CD4-positive, alpha-beta memory T cell (primary cell): ENCODE measurements around the gene JTB. TPM values are rescaled to one million over a fixed set of nuclear protein-coding genes. Genes with fewer than 3 reads are reported as not detected.

Experiments
- CTCF ChIA-PET: fragments of 350-600 bp; sonication (Branson Sonifier 250); formaldehyde crosslinking; loops from one replicate; lab custom pipeline; 2021; ENCODE audit warnings: inconsistent platforms; ENCODE audit not compliant: partially characterized antibody; lab: Charles Lee
- POLR2A ChIA-PET: fragments of 350-600 bp; sonication (Branson Sonifier 250); formaldehyde crosslinking; loops from one replicate; lab custom pipeline; 2021; ENCODE audit not compliant: partially characterized antibody; lab: Charles Lee
- DNase-seq, 5 donors: peaks; one replicate each; pipeline versions ENCODE4 v3.0.0 to v3.0.0-alpha.2; 2020 to 2022; ENCODE audit warnings: mixed read lengths in 1 of 5
- H3K27ac ChIP-seq: one replicate; pipeline ENCODE4 v1.7.0; 2013; ENCODE audit warnings: low read depth, low read length
- H3K27me3 ChIP-seq: 2 replicates; pipeline ENCODE4 v1.7.0; 2013; ENCODE audit warnings: mild to moderate bottlenecking, low read length, moderate library complexity; ENCODE audit not compliant: insufficient read depth
- H3K36me3 ChIP-seq: 2 replicates; pipeline ENCODE4 v1.7.0; 2013; ENCODE audit warnings: mild to moderate bottlenecking, low read length, moderate library complexity; ENCODE audit not compliant: insufficient read depth
- H3K4me1 ChIP-seq: 2 replicates; pipeline ENCODE4 v1.7.0; 2013; ENCODE audit warnings: mild to moderate bottlenecking, low read length, moderate library complexity; ENCODE audit not compliant: insufficient read depth
- H3K4me3 ChIP-seq, 2 donors: one replicate each; pipeline ENCODE4 v1.7.0; 2013; ENCODE audit warnings: low read length in 2 of 2, mild to moderate bottlenecking in 1 of 2
- H3K9me3 ChIP-seq, 2 donors: one replicate each; pipeline ENCODE4 v1.7.0; 2013; ENCODE audit warnings: low read length in 2 of 2, control low read depth in 1 of 2; ENCODE audit not compliant: control insufficient read depth in 1 of 2
- H3K27ac Mint-ChIP-seq, 7 donors: one replicate each; pipeline ENCODE4 v1.8.0; 2020 to 2021; ENCODE audit warnings: mixed read lengths in 7 of 7, mild to moderate bottlenecking in 6 of 7, inconsistent platforms in 3 of 7, moderate library complexity in 3 of 7
- H3K27me3 Mint-ChIP-seq, 2 donors: one replicate each; pipeline ENCODE4 v1.8.0; 2020 to 2021; ENCODE audit warnings: mixed read lengths in 2 of 2
- H3K36me3 Mint-ChIP-seq, 2 donors: one replicate each; pipeline ENCODE4 v1.8.0; 2020 to 2021; ENCODE audit warnings: mixed read lengths in 2 of 2, inconsistent platforms in 1 of 2, mild to moderate bottlenecking in 1 of 2
- H3K4me1 Mint-ChIP-seq, 4 donors: one replicate each; pipeline ENCODE4 v1.8.0; 2020 to 2021; ENCODE audit warnings: mixed read lengths in 4 of 4, mild to moderate bottlenecking in 1 of 4
- H3K4me3 Mint-ChIP-seq, 8 donors: one replicate each; pipeline ENCODE4 v1.8.0; 2020 to 2021; ENCODE audit warnings: mixed read lengths in 8 of 8, mild to moderate bottlenecking in 7 of 8, moderate library complexity in 6 of 8, inconsistent platforms in 3 of 8
- H3K9me3 Mint-ChIP-seq, 8 donors: one replicate each; pipeline ENCODE4 v1.8.0; 2020 to 2021; ENCODE audit warnings: mixed read lengths in 8 of 8, mild to moderate bottlenecking in 5 of 8, inconsistent platforms in 3 of 8, moderate library complexity in 1 of 8
- intact Hi-C: fragments of 100-400 bp; cut with micrococcal nuclease; formaldehyde crosslinking; loops from one replicate; pipeline ENCODE4 v1.15.1; 2023
- polyA plus RNA-seq, 2 donors: library from polyadenylated mRNA; unstranded; fragments of 300-500 nt; fragmentation: Illumina TruSeq; gene quantifications; one replicate each; pipeline ENCODE4 v1.2.3, GENCODE V29; 2021
- total RNA-seq, 2 experiments: library from RNA; stranded (reverse); gene quantifications; one replicate each; pipeline ENCODE4 v1.2.3, GENCODE V29; 2021

Gene JTB
- total and polyA plus RNA-seq, 4 experiments from 2014 or later = 121 to 445 (median 207) TPM

DNA sequence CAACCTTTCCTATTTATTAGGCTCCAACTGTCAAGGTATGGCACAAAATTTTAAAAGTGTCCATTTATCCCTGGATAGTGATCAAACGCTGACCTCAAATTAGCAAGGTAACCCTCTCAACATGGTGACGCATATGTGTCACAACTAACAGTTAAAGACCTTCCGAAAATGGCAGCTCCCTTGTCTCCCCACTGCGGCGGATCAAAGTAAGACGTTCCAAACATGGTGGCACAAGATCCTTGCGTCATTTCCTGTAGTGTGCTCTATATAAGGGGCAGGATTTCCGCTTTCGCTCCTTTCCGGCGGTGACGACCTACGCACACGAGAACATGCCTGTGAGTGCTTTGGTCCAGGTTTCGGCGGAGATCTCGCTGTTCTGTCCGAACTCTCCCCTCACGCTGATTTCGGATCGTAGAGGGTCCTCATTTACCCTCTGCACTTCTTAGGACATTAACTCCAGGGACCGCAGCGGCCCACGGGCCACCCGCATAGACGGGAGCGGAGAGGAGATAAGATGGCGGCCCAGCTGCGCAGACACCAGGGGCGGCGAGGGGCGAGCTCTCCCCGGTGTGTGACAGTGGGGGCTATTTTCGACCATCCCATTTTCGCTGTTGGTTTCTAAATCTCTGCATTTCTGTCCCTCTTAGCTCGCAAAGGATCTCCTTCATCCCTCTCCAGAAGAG, 13.1 kb upstream of the JTB start, which contains the start of gene RPS27:
RPS27 (plus strand) TSS at position 295 of the 683 bp plus-strand sequence; CDS start at position 330, 35 bp downstream.
- Mint-ChIP-seq H3K4me3 (peak within 1 kb of the TSS; percentile 94 to 99 (median 98)), H3K9me3 (peaks cover 0 to 6% (median 0%) of the 10 kb centered on the region in 8 donors), H3K27ac (peak within 1 kb of the TSS; percentile 93 to 100 (median 100)), H3K4me1 (peaks cover 22 to 42% (median 34%) of the 10 kb centered on the region in 4 donors), H3K27me3 (peaks cover 2 to 3% of the 10 kb centered on the region in 2 donors), H3K36me3 (peaks cover 26 to 39% of the 10 kb centered on the region in 2 donors)
- peak within 1 kb of the TSS; percentile 87 to 92 for H3K4me3 ChIP-seq
- CTCF ChIA-PET = interaction anchor here (1.0 to 11.0 kb wide), 9 partner anchors 12 to 344 kb away, joined by 3 to 169 read pairs (median 6); partner anchors contain the start of genes CREB3L4, DENND4B, JTB and SLC39A1
- intact Hi-C loops = loop anchor here (1.0 to 2.0 kb wide), 6 partner anchors 13 to 358 kb away; partner anchors contain the start of genes HAX1, JTB and UBAP2L
- POLR2A ChIA-PET = interaction anchor here (0.5 to 8.0 kb wide), 72 partner anchors 8 to 1866 kb away, joined by 3 to 164 read pairs (median 4); partner anchors contain the start of genes CHTOP, CREB3L4, CRTC2 and DENND4B
- H3K4me1 ChIP-seq = peaks cover 37% of the 10 kb centered on the region
- peak within 1 kb of the TSS; percentile 93 for H3K27ac ChIP-seq
- DNase-seq = peak; percentile 93 to 97 (median 95)
- peaks cover 15% of the 10 kb centered on the region for H3K36me3 ChIP-seq
- H3K9me3 ChIP-seq = no peaks in the 10 kb centered on the region
- H3K27me3 ChIP-seq = no peaks in the 10 kb centered on the region

DNA sequence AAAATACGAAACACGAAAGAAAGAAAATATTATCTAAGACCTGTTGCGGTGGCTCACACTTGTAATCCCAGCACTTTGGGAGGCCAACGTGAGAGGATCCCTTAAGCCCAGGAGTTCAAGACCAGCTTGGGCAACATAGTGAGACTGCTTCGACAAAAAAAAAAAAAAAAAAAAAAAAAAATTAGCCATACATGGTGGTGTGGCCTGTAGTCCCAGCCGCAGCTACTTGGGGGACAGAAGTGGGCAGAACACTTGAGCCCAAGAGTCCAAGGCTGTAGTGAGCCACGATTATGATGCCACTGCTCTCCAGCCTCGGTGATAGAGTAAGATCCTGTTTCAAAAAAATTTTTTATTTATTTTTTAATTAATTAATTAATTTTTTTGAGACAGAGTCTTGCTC, 10.1 kb upstream of the JTB start:
- Histone ChIP-seq H3K9me3 (no peaks in the 10 kb centered on the region), H3K27ac (no peak overlapping the region), H3K4me3 (no peak overlapping the region), H3K36me3 (peaks cover 12% of the 10 kb centered on the region), H3K27me3 (no peaks in the 10 kb centered on the region), H3K4me1 (peaks cover 25% of the 10 kb centered on the region)
- Mint-ChIP-seq H3K4me1 (peaks cover 17 to 34% (median 27%) of the 10 kb centered on the region in 4 donors), H3K36me3 (peaks cover 14 to 20% of the 10 kb centered on the region in 2 donors), H3K27me3 (peaks cover 4 to 5% of the 10 kb centered on the region in 2 donors), H3K4me3 (no peak overlapping the region), H3K27ac (peak overlapping the region in 4 of 7 donors; percentile 35 to 88 (median 66)), H3K9me3 (peaks cover 0 to 3% (median 0%) of the 10 kb centered on the region in 8 donors)
- intact Hi-C loops = loop anchor here (2.0 kb wide), 3 partner anchors 29 to 477 kb away; partner anchors contain the start of genes CRTC2 and GATAD2B
- no peak for DNase-seq
- ChIA-PET CTCF (interaction anchor here (0.8 to 11.0 kb wide), 20 partner anchors 8 to 310 kb away, joined by 3 to 169 read pairs (median 4); partner anchors contain the start of genes CREB3L4, DENND4B, JTB and SLC39A1), POLR2A (interaction anchor here (0.6 to 8.0 kb wide), 10 partner anchors 12 to 212 kb away, joined by 3 to 164 read pairs (median 7); partner anchors contain the start of genes CREB3L4, DENND4B, GATAD2B and JTB)

GRCh38 chr1:153985941-153986761, 8.7 kb upstream of the JTB start, which contains the start of gene RAB13:
Gene RAB13, minus strand, starts transcription at chr1:153986339. Its CDS starts 103 bp downstream, at chr1:153986236.
- CTCF ChIA-PET = interaction anchor here (0.7 to 11.0 kb wide), 31 partner anchors 8 to 478 kb away, joined by 3 to 169 read pairs (median 4); partner anchors contain the start of genes CREB3L4, DENND4B, JTB and SLC27A3
- H3K36me3 ChIP-seq = no peaks in the 10 kb centered on the region
- no peak for DNase-seq
- peaks cover 11% of the 10 kb centered on the region for H3K4me1 ChIP-seq
- H3K27me3 Mint-ChIP-seq = peaks cover 4 to 5% of the 10 kb centered on the region in 2 donors
- H3K9me3 ChIP-seq = no peaks in the 10 kb centered on the region
- POLR2A ChIA-PET = interaction anchor here (0.8 to 8.0 kb wide), 13 partner anchors 10 to 352 kb away, joined by 3 to 164 read pairs (median 4); partner anchors contain the start of genes CHTOP, CREB3L4, DENND4B and GATAD2B
- no peaks in the 10 kb centered on the region for H3K27me3 ChIP-seq
- peak within 1 kb of the TSS; percentile 77 to 96 (median 88) for H3K27ac Mint-ChIP-seq
- H3K9me3 Mint-ChIP-seq = peaks cover 0 to 3% (median 0%) of the 10 kb centered on the region in 8 donors
- peak within 1 kb of the TSS; percentile 2 to 72 (median 38) for H3K4me3 Mint-ChIP-seq
- intact Hi-C loops = loop anchor here (1.0 to 2.0 kb wide), 9 partner anchors 27 to 475 kb away; partner anchors contain the start of genes CRTC2 and GATAD2B
- H3K4me1 Mint-ChIP-seq = peaks cover 8 to 20% (median 15%) of the 10 kb centered on the region in 4 donors
- H3K36me3 Mint-ChIP-seq = peaks cover 1 to 6% of the 10 kb centered on the region in 2 donors
- peak within 1 kb of the TSS; percentile 38 for H3K27ac ChIP-seq
- H3K4me3 ChIP-seq = no peak within 1 kb of the TSS

DNA sequence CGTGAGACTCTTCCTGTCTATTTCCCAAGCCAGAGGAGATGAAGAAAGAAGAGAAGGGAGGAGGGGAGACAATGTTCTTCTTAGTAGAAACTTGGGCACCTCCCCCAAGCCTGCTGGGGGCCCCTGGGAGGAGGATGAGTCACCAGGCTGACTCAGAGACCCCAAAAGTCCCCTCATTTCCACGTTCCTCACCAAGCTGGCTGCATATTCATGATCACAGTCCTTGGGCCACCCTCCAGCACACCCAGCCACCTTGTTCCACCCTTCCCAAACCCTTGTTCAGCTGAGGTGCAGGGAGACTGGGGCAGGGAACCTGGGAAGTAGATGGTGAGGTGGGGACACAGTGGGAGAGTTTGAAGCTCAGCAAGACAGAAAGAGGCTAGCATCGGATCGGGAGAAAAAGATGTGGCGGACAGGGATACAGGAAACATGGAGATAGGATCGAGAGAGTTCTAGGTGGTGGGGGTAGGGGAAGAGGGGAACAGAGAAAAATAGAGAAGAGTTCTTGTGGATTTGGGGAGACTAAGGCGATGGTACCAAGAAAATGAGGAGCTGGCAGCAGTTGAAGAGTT, 8.0 kb upstream of the JTB start:
- H3K9me3 Mint-ChIP-seq = no peaks in the 10 kb centered on the region
- no peak for DNase-seq
- no peak overlapping the region for H3K27ac ChIP-seq
- POLR2A ChIA-PET = interaction anchor here (1.0 to 8.0 kb wide), 5 partner anchors 9 to 188 kb away, joined by 3 to 164 read pairs (median 16); partner anchors contain the start of genes CREB3L4, DENND4B and JTB
- no peaks in the 10 kb centered on the region for H3K36me3 ChIP-seq
- no peaks in the 10 kb centered on the region for H3K27me3 ChIP-seq
- H3K9me3 ChIP-seq = no peaks in the 10 kb centered on the region
- H3K36me3 Mint-ChIP-seq = no peaks in the 10 kb centered on the region
- CTCF ChIA-PET = interaction anchor here (1.1 to 11.0 kb wide), 10 partner anchors 9 to 234 kb away, joined by 3 to 169 read pairs (median 6); partner anchors contain the start of genes CREB3L4, DENND4B, SLC27A3 and SLC39A1
- H3K4me3 Mint-ChIP-seq = no peak overlapping the region
- H3K27ac Mint-ChIP-seq = peak overlapping the region in 2 of 7 donors; percentile 6 to 51
- intact Hi-C loops = no loop called here
- peaks cover 6 to 15% (median 12%) of the 10 kb centered on the region in 4 donors for H3K4me1 Mint-ChIP-seq
- H3K4me1 ChIP-seq = peaks cover 10% of the 10 kb centered on the region
- H3K27me3 Mint-ChIP-seq = peaks cover 4 to 5% of the 10 kb centered on the region in 2 donors
- H3K4me3 ChIP-seq = no peak overlapping the region

- no peaks in the 10 kb centered on the region for H3K9me3 Mint-ChIP-seq
- no peaks in the 10 kb centered on the region for H3K36me3 Mint-ChIP-seq
- H3K27me3 ChIP-seq = no peaks in the 10 kb centered on the region
- H3K9me3 ChIP-seq = no peaks in the 10 kb centered on the region
- intact Hi-C loops = no loop called here
- DNase-seq = no peak
- H3K4me1 Mint-ChIP-seq = peaks cover 5 to 12% (median 9%) of the 10 kb centered on the region in 4 donors
- ChIA-PET CTCF (interaction anchor here (0.8 to 11.0 kb wide), 6 partner anchors 19 to 200 kb away, joined by 3 to 169 read pairs (median 18); partner anchors contain the start of genes CREB3L4, DENND4B and SLC39A1), POLR2A (interaction anchor here (1.0 to 8.0 kb wide), 3 partner anchors 8 to 186 kb away, joined by 3 to 164 read pairs (median 4); partner anchors contain the start of genes CREB3L4 and JTB)
- no peaks in the 10 kb centered on the region for H3K36me3 ChIP-seq
- no peak overlapping the region for H3K27ac Mint-ChIP-seq
- no peak overlapping the region for H3K4me3 Mint-ChIP-seq
- no peak overlapping the region for H3K27ac ChIP-seq
- H3K4me3 ChIP-seq = no peak overlapping the region
- peaks cover 4 to 5% of the 10 kb centered on the region in 2 donors for H3K27me3 Mint-ChIP-seq
- peaks cover 4% of the 10 kb centered on the region for H3K4me1 ChIP-seq
Observed at GRCh38 chr1:153984123-153984894, 6.8 kb upstream of the JTB start.
